ENCODE results near the gene ANKS1B. TPM values are rescaled to one million over a fixed set of nuclear protein-coding genes. Genes with fewer than 3 reads are reported as not detected.
"Not testable (repeated sequence)": the region's sequence is repeated elsewhere in the genome, so short reads cannot be mapped to it uniquely, and the experiment has no call there.

Gene ANKS1B
- total RNA-seq (2014; rRNA removed; shearing (Covaris generic)) = 15.1 TPM in 2 replicates
- polyA plus RNA-seq (2015; cell fraction: cytosol; rRNA removed) = 30.7 and 35.5 TPM in 2 replicates
- polyA plus RNA-seq (2015; cell fraction: nucleus; rRNA removed) = 12.1 and 13.1 TPM in 2 replicates

DNA sequence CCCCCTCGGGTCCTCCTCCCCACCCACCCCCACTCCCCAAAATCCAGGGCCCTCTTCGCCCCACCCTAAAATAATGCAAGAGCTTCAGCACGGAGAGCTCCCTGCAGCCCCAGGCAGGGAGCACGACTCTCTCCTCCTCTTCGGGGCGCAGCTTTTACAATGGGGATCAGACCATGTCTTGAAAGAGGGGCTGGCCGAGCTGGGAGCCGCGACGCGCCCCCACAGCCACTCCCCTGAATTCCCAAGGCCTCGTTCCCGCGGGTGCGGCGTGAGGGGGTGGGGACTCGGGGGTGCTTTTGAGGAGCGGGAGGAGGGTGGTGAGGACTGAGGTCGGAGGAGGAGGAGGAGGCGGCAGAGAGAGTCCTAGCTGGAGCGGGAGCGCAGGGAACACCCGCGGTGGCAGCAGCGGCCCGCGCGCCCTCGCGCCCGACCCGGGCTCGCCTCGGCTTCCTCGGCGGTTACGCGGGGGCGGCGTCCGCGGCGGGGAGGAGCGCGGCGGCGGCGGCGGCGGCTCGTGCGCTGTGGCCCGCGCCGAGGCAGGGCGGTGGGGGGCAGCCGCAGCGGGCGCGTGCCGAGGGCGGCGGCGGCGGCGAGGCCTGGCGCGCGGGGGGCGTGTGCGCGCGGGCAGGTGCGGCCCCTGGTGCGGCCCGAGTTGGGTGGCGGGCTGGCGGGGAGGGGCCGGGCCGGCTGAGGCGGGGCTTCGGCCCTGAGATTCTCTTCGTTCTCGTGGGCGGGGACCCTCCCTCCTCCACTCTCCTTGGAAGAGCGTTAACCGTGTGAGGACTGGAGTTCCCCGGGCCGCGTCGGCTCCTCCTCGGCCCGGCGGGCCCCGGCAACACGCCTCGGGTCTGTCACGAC lies at the start of gene ANKS1B:
TSS of gene ANKS1B (minus strand) at position 666 of the 858 bp plus-strand sequence. CDS start 699 bp downstream, outside the sequence.
- DNase-seq (ENCODE audit: low read depth, low spot score) = peak; percentile 71
- in situ Hi-C loops (cut with HindIII; ENCODE audit: low pct_unique_long_range_greater_than_20kb, low sequenced_read_pairs) = no loop called here

DNA sequence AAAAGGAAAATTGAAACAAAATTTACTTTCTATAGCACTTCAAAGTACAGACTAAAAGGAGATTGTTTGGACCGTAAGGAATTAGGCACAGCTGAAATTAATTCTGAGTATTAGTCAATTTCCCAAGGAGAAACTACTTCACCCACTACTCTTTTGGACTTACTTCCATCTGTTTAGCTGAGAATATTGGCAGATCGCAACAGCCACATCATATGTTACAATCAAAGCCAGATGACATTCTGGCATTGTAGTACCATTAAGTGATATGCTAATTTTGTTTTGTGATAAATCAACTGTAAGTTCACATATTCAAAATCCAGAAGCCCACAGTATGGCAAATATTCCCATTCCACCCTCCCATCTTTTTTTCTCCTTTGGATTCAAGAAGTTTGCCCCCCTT lies 47.1 kb upstream of the ANKS1B start:
- no peak for DNase-seq (ENCODE audit: low read depth, low spot score)
- in situ Hi-C loops (cut with HindIII; ENCODE audit: low pct_unique_long_range_greater_than_20kb, low sequenced_read_pairs) = no loop called here

DNA sequence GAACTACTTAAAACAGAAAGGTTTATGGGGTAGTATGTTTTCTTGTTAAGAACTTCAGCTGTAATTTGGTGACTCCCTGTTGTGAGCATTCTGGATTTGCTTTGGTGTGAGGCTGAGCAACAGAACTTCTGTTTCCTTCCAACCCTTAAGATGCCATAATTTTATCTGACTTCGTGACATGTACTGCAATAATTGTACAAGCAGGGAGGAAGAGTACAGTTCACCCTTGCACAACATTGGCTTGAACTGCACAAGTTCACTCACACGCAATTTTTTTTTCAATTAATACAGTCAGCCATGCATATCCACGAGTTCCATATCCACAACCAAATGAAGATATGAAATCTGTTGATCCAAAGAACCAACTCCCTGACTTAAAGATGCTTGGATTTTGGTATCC lies 42.9 kb upstream of the ANKS1B start:
- DNase-seq (ENCODE audit: low read depth, low spot score) = no peak
- in situ Hi-C loops (cut with HindIII; ENCODE audit: low pct_unique_long_range_greater_than_20kb, low sequenced_read_pairs) = no loop called here

- DNase-seq (ENCODE audit: low read depth, low spot score) = no peak
- in situ Hi-C loops (cut with HindIII; ENCODE audit: low pct_unique_long_range_greater_than_20kb, low sequenced_read_pairs) = no loop called here
These were observed 41.5 kb upstream of the ANKS1B start for GRCh38 chr12:100026241-100026640.

DNA sequence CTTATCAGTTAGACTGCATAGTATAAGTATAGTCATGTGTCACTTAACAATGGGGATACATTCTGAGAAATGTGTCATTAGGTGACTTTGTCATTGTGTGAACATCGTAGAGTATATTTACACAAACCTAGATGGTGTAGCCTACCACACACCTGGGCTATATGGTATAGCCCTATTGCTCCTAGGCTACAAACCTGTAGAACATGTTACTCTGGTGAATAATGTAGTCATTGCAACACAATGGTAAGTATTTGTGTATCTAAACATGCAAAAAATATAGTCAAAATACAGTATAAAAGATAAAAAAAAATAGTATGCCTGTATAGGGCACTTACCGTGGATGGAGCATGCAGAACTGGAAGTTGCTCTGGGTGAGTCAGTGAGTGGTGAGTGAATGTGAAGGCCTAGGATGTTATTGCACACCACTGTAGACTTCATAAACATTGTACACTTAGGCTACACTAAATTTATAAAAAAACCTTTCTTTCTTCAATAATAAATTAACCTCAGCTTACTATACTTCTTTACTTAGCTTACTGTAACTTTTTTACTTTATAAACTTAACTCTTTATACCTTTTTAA lies 40.3 kb upstream of the ANKS1B start:
- in situ Hi-C loops (cut with HindIII; ENCODE audit: low pct_unique_long_range_greater_than_20kb, low sequenced_read_pairs) = no loop called here

GRCh38 chr12:100020370-100020769 lies 35.6 kb upstream of the ANKS1B start:
- in situ Hi-C loops (cut with HindIII; ENCODE audit: low pct_unique_long_range_greater_than_20kb, low sequenced_read_pairs) = no loop called here

More for the DNA sequence above, 40.3 kb upstream of the ANKS1B start:
- DNase-seq (ENCODE audit: low read depth, low spot score) = no peak

GRCh38 chr12:100017056-100017455 lies 32.3 kb upstream of the ANKS1B start:
- no peak for DNase-seq (ENCODE audit: low read depth, low spot score)
- in situ Hi-C loops (cut with HindIII; ENCODE audit: low pct_unique_long_range_greater_than_20kb, low sequenced_read_pairs) = no loop called here

More at GRCh38 chr12:100020370-100020769, 35.6 kb upstream of the ANKS1B start:
- no peak for DNase-seq (ENCODE audit: low read depth, low spot score)

DNA sequence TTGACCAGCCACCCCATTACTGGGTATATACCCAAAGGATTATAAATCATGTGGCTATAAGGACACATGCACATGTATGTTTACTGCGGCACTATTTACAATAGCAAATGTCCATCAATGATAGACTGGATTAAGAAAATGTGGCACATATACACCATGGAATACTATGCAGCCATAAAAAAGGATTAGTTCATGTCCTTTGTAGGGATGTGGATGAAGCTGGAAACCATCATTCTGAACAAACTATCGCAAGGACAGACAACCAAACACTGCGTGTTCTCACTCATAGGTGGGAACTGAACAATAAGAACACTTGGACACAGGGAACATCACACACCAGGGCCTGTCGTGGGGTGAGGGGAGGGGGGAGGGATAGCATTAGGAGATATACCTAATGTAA lies 31.6 kb upstream of the ANKS1B start:
- in situ Hi-C loops (cut with HindIII; ENCODE audit: low pct_unique_long_range_greater_than_20kb, low sequenced_read_pairs); DNase-seq (ENCODE audit: low read depth, low spot score): not testable (repeated sequence)

DNA sequence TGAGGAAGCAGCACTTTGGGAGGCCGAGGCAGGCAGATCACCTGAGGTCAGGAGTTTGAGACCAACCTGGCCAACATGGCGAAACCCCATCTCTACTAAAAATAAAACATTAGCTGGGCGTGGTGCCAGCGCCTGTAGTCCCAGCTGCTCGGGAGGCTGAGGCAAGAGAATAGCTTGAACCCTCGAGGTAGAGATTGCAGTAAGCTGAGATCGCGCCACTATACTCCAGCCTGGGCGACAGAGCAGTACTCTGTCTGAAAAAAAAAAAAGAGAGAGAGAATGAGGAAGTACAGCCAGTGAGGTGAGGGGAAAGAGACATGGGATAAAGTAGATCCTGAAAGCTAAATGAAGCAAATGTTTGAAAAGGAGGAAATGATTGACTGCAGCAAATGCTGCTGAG lies 21.1 kb upstream of the ANKS1B start:
- DNase-seq (ENCODE audit: low read depth, low spot score); in situ Hi-C loops (cut with HindIII; ENCODE audit: low pct_unique_long_range_greater_than_20kb, low sequenced_read_pairs): not testable (repeated sequence)

GRCh38 chr12:99997806-99998205 lies 13.1 kb upstream of the ANKS1B start:
- in situ Hi-C loops (cut with HindIII; ENCODE audit: low pct_unique_long_range_greater_than_20kb, low sequenced_read_pairs) = no loop called here

DNA sequence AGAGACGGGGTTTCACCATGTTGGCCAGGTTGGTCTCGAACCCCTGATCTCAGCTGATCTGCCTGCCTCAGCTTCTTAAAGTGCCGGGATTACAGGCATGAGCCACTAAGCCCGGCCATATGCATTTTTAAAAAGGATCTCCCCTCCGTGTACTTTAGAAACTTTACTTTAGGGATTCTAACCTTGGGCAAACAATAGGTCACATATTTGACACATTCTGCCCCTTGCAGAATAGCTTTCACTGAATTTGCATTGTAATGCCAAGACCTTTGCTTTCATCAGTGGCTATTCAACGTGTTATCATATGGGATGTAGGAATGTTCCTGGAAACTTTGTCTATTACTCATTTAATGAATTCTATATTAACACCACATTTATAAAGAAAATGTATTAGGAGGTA lies 11.4 kb upstream of the ANKS1B start:
- in situ Hi-C loops (cut with HindIII; ENCODE audit: low pct_unique_long_range_greater_than_20kb, low sequenced_read_pairs) = no loop called here
- DNase-seq (ENCODE audit: low read depth, low spot score) = no peak

More at GRCh38 chr12:99997806-99998205, 13.1 kb upstream of the ANKS1B start:
- DNase-seq (ENCODE audit: low read depth, low spot score) = no peak

DNA sequence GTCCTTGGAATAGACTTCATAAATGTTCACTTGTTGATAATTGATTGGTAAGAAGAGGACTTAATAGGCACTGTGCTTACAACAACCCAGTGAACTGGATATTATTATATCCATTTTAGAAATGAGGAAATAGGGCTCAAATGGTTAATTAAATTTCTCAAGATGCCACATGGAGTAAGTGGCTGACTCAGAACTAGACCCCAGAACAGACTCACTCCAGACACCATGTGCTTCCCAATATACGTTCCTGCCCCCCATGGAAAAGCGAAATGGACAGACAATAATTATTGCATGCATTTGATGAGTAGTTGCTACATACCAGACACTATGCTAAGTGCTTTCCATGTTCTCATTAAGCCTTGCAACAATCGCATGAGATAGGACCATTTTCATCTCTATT lies 895 bp upstream of the ANKS1B start:
- in situ Hi-C loops (cut with HindIII; ENCODE audit: low pct_unique_long_range_greater_than_20kb, low sequenced_read_pairs) = no loop called here
- DNase-seq (ENCODE audit: low read depth, low spot score) = no peak

GRCh38 chr12:99985129-99985570 lies 414 bp upstream of the ANKS1B start:
- in situ Hi-C loops (cut with HindIII; ENCODE audit: low pct_unique_long_range_greater_than_20kb, low sequenced_read_pairs) = no loop called here
- DNase-seq (ENCODE audit: low read depth, low spot score) = no peak

DNA sequence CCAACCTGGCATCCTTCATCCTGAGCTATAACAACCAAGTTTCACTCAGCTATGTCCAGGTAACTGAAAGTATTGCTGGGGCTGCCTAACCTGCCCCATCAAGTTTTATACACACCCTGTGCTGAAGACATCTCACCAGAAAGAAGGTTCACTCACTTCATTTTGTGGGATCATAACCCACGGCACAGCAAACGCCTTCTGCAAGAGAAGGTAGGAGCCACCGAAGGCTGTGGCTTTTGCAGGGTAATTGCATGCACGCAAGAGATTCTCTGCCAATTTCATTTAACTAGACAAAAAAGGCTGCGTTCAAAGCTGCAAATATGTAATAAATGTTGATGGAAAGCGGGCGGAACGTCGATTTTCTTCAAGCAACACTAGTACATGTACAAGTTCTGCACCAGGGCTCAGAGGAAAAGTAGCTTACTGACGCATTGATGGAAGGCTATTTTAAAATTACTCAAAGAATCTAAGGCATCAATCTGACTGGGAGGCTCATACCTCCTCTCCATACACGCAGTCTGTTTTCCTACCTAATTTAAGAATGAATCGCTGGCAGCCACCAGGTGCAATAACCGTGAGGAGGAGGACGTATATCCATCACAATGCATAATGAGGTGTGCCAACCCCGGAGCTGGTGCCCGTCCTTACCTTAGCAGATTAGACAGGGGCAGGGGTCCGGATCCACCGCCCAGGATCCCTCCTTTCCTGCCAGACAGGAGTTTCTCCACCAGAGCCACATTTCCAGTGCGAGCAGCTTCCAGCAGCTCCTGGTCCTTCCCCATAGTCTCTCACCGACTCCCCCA lies 1.1 kb downstream of the ANKS1B start:
- in situ Hi-C loops (cut with HindIII; ENCODE audit: low pct_unique_long_range_greater_than_20kb, low sequenced_read_pairs) = no loop called here
- no peak for DNase-seq (ENCODE audit: low read depth, low spot score)

DNA sequence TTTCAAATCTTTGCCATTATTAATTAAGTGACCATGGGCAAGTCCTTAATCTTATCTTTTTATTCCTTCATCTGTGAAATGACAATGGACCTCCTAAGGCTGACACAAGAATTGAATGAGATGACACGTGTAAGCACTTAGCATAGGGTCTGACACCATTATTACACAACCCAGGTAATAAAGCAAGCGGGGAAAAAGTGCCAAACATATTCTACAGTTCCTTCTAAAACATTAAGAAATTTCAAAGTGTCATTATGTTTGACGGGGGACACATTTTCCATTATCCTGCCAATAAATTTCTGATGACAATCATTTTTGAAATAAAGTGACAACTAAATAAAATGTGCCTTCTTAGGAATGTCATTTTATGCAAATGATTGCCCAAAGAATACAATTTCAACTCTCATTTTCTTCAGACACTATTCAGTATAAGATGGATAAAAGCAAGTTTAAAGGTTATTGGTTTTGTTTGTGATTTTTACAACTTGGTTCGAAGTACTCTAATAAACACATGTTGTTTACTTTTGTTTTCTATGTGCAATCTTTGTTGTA lies 3.0 kb downstream of the ANKS1B start:
- in situ Hi-C loops (cut with HindIII; ENCODE audit: low pct_unique_long_range_greater_than_20kb, low sequenced_read_pairs) = no loop called here
- no peak for DNase-seq (ENCODE audit: low read depth, low spot score)

DNA sequence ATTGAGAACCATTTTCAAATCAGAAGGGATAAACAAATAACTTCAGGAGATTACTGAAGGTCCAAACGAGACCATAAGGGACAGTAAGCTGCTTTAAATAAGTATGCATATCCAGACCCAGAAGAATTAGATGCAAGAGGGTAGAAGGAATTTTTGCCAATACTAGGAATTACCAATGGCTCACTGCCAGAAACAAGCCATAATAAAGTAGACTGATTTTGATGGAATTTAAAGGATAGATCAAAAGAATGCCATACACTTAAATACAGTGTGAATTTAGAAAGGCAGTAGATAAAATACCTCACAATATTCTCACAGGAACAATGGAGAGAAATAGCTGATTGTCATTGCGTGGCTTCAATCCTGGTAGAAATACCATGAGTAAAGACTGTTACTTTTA lies 5.3 kb downstream of the ANKS1B start:
- in situ Hi-C loops (cut with HindIII; ENCODE audit: low pct_unique_long_range_greater_than_20kb, low sequenced_read_pairs) = no loop called here
- no peak for DNase-seq (ENCODE audit: low read depth, low spot score)

- in situ Hi-C loops (cut with HindIII; ENCODE audit: low pct_unique_long_range_greater_than_20kb, low sequenced_read_pairs) = no loop called here
- DNase-seq (ENCODE audit: low read depth, low spot score) = no peak
These were observed 6.6 kb downstream of the ANKS1B start for GRCh38 chr12:99978152-99978551.

DNA sequence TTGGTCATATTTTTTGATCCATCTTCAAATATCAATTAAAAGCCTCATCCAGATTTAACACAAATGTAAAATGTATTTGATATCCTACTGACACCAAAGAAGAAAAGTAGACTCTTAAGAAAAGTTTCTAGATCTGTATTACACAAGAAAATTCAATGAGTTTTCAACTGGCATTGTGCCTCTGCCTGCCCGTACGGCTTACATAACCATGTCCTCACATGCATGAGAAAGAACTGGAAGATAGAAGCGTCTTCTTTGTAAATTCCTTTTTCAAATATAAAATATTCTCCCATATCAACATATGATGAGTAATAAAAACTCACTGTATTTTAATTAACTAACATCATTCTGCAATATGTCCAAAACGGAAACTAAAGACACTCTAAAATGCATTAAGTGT lies 7.2 kb downstream of the ANKS1B start:
- in situ Hi-C loops (cut with HindIII; ENCODE audit: low pct_unique_long_range_greater_than_20kb, low sequenced_read_pairs) = no loop called here
- DNase-seq (ENCODE audit: low read depth, low spot score) = no peak

All from SK-MEL-5 (cell line).